GM19238 (cell line): Measurements from ENCODE around the gene MTFMT.
"Not testable (repeated sequence)": the region's sequence is repeated elsewhere in the genome, so short reads cannot be mapped to it uniquely, and the experiment has no call there.

Experiments used
- DNase-seq: peaks from one replicate; pipeline ENCODE4 v3.0.0; 2011; ENCODE audit warnings: low spot score; ENCODE audit not compliant: insufficient read length

The MTFMT gene

GRCh38 chr15:65038836-65039235 is 9.4 kb upstream of the MTFMT start:
- DNase-seq = no peak

- DNase-seq = no peak
These were observed 9.0 kb upstream of the MTFMT start for GRCh38 chr15:65038428-65038827.

GRCh38 chr15:65037309-65037708 is 7.9 kb upstream of the MTFMT start:
- DNase-seq = no peak

- DNase-seq = no peak
These were observed 5.3 kb upstream of the MTFMT start for GRCh38 chr15:65034719-65035118.

GRCh38 chr15:65033659-65034269 is 4.3 kb upstream of the MTFMT start:
- no peak for DNase-seq

GRCh38 chr15:65032801-65033537 is 3.5 kb upstream of the MTFMT start:
- no peak for DNase-seq

GRCh38 chr15:65029736-65030208 is 333 bp upstream of the MTFMT start:
- DNase-seq = no peak

- no peak for DNase-seq
These were observed 1.1 kb downstream of the MTFMT start for GRCh38 chr15:65028338-65028737.

GRCh38 chr15:65027593-65027992 is 1.8 kb downstream of the MTFMT start:
- no peak for DNase-seq

GRCh38 chr15:65026756-65027155 is 2.7 kb downstream of the MTFMT start:
- no peak for DNase-seq

- no peak for DNase-seq
These were observed 8.0 kb downstream of the MTFMT start for GRCh38 chr15:65021488-65021887.

GRCh38 chr15:65020419-65020818 is 9.0 kb downstream of the MTFMT start:
- no peak for DNase-seq

- DNase-seq = not testable (repeated sequence)
These were observed 18.2 kb downstream of the MTFMT start for GRCh38 chr15:65011198-65011597.

- DNase-seq = no peak
These were observed 20.5 kb downstream of the MTFMT start for GRCh38 chr15:65008983-65009382.

GRCh38 chr15:65006876-65007275 is 22.6 kb downstream of the MTFMT start:
- no peak for DNase-seq

- no peak for DNase-seq
These were observed 24.4 kb downstream of the MTFMT start for GRCh38 chr15:65004993-65005392.

- no peak for DNase-seq
These were observed 31.6 kb downstream of the MTFMT start for GRCh38 chr15:64997745-64998375.

- no peak for DNase-seq
These were observed 32.4 kb downstream of the MTFMT start for GRCh38 chr15:64997066-64997465.

- no peak for DNase-seq
These were observed 36.1 kb downstream of the MTFMT start for GRCh38 chr15:64993290-64993689.

GRCh38 chr15:64991536-64992135 is 37.8 kb downstream of the MTFMT start:
- no peak for DNase-seq

- no peak for DNase-seq
These were observed 39.3 kb downstream of the MTFMT start for GRCh38 chr15:64990168-64990470.

- peak; percentile 88 for DNase-seq
These were observed 39.8 kb downstream of the MTFMT start, which contains the start of gene SPG21 for GRCh38 chr15:64989416-64990167. SPG21 (minus strand) TSS chr15:64989914; CDS start chr15:64983569, 6,345 bp downstream.
